Stimulated activated naive CD8-positive, alpha-beta T cell treated with anti-CD3 and anti-CD28 coated beads, Interleukin-15, Interleukin-2, amounts not matched to agents 100 ng/mL and 50 ng/mL, for 24 hours (primary cell): ENCODE results near the gene ABT1.
"Not testable (repeated sequence)": the region's sequence is repeated elsewhere in the genome, so short reads cannot be mapped to it uniquely, and the experiment has no call there.

ENCODE experiments used
- H3K27ac Mint-ChIP-seq: one replicate; pipeline ENCODE4 v1.8.0; 2021; ENCODE audit warnings: mild to moderate bottlenecking, mixed read lengths
- H3K27me3 Mint-ChIP-seq: one replicate; pipeline ENCODE4 v1.8.0; 2021; ENCODE audit warnings: mixed read lengths
- H3K36me3 Mint-ChIP-seq: one replicate; pipeline ENCODE4 v1.8.0; 2021; ENCODE audit warnings: low read depth, mixed read lengths
- H3K4me1 Mint-ChIP-seq: one replicate; pipeline ENCODE4 v1.8.0; 2021; ENCODE audit warnings: low read depth, mixed read lengths
- H3K4me3 Mint-ChIP-seq: one replicate; pipeline ENCODE4 v1.8.0; 2021; ENCODE audit warnings: mild to moderate bottlenecking, mixed read lengths
- H3K9me3 Mint-ChIP-seq: one replicate; pipeline ENCODE4 v1.8.0; 2021; ENCODE audit warnings: mixed read lengths

The ABT1 gene

DNA sequence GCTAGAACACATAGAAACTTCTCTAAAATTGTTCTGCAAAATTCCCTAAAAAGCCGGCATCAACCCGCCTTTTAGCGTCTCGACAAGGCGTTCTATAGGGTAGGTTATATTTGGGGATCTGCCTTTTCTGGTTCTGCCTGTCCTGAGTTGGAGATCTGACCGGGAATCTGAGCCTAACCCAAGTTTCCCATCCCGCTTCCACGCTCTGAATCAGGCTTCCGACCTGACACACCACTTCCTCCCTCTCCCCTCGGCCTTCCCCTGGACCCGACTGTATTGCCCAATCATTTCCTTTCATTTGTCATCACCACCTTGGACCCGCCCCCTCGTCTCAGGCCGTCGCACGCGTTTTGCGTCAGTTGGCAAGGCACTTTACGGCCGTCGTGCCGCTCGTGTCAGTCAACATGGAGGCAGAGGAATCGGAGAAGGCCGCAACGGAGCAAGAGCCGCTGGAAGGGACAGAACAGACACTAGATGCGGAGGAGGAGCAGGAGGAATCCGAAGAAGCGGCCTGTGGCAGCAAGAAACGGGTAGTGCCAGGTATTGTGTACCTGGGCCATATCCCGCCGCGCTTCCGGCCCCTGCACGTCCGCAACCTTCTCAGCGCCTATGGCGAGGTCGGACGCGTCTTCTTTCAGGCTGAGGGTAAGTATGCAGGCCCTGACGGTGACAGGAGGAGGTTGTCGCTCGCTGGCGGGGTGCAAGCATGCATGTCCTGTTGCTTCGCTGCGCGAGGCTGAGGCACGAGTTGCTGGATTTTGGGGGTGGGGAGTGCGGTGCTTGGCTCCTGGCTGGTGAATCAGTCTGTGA, at the start of gene ABT1:
Gene ABT1 (plus strand): TSS at position 375 of the 810 bp plus-strand sequence. CDS start 30 bp downstream, at position 405.
- H3K4me1 Mint-ChIP-seq = peaks cover 39% of the 10 kb centered on the region
- H3K27me3 Mint-ChIP-seq = peaks cover 25% of the 10 kb centered on the region
- H3K4me3 Mint-ChIP-seq = no peak within 1 kb of the TSS
- H3K36me3 Mint-ChIP-seq = peaks cover 30% of the 10 kb centered on the region
- H3K27ac Mint-ChIP-seq = no peak within 1 kb of the TSS
- no peaks in the 10 kb centered on the region for H3K9me3 Mint-ChIP-seq

GRCh38 chr6:26547363-26547762, 49.4 kb upstream of the ABT1 start:
- peaks cover 30% of the 10 kb centered on the region for H3K4me1 Mint-ChIP-seq
- H3K36me3 Mint-ChIP-seq = peaks cover 44% of the 10 kb centered on the region

DNA sequence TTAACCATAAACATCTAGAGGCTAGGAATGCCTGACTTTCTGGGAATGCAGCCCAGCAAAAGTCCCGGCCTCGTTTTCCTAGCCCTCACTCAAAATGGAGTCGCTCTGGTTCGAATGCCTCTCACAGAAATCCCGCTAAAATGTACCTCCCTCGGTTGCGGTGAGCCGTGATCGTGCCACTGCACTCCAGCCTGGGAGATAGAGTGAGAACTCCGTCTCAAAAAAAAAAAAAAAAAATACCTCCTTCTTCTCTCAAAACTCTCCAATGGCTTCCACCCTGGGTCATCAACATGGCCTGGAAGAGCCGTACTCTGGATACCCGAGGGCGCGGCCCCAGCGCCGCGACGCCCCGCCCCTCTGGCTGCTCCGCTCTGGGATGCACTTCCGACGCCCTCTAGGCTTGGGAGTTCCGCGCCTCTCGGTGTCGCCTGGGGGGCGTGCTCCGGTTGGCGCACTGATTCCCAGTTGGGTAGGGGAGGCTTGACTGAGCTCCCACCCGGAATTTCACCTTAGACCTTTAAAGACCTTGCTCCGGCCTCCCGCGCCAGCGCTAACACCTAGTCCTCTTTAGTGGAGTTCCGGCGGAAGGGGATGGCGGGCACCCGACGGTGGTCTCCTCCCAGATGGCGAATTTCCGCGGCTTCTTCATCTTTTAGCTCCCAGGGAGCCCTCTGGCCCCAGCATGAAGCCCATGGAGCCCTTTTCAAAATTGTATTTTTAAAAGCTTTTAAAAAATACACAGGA, 46.3 kb upstream of the ABT1 start:
- Mint-ChIP-seq H3K4me1 (peaks cover 17% of the 10 kb centered on the region), H3K27me3 (no peaks in the 10 kb centered on the region), H3K36me3 (peaks cover 16% of the 10 kb centered on the region), H3K4me3 (peak overlapping the region; percentile 90), H3K27ac (peak overlapping the region; percentile 69), H3K9me3 (no peaks in the 10 kb centered on the region)

More at GRCh38 chr6:26547363-26547762, 49.4 kb upstream of the ABT1 start:
- H3K4me3 Mint-ChIP-seq, H3K9me3 Mint-ChIP-seq, H3K27ac Mint-ChIP-seq, H3K27me3 Mint-ChIP-seq: not testable (repeated sequence)

DNA sequence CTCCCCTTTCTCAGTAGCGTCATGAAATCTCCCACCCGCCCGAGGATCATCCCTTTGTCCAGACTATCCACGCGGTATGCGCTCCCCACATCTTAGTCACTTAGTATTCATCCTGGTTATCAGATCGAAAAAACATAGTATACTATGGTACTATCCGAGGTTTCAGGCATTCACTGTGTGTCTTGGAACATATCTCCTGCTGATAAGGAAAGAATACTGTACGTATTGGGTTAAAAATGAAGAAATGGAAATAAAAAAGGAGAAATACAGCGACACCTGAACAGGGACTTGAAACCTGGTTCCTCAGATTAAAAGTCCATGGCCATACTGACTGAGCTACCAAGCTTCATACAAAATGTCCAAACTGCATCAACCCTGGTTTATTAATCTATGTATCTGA, 44.5 kb upstream of the ABT1 start:
- no peak overlapping the region for H3K4me3 Mint-ChIP-seq
- H3K27ac Mint-ChIP-seq = no peak overlapping the region
- H3K9me3 Mint-ChIP-seq = no peaks in the 10 kb centered on the region
- peaks cover 33% of the 10 kb centered on the region for H3K4me1 Mint-ChIP-seq
- H3K36me3 Mint-ChIP-seq = no peaks in the 10 kb centered on the region
- H3K27me3 Mint-ChIP-seq = no peaks in the 10 kb centered on the region

GRCh38 chr6:26552640-26553188, 44.0 kb upstream of the ABT1 start:
- H3K36me3 Mint-ChIP-seq = no peaks in the 10 kb centered on the region
- no peaks in the 10 kb centered on the region for H3K27me3 Mint-ChIP-seq
- no peak overlapping the region for H3K27ac Mint-ChIP-seq
- H3K4me1 Mint-ChIP-seq = peaks cover 33% of the 10 kb centered on the region
- H3K9me3 Mint-ChIP-seq = no peaks in the 10 kb centered on the region
- H3K4me3 Mint-ChIP-seq = no peak overlapping the region

- Mint-ChIP-seq H3K27ac (no peak overlapping the region), H3K4me3 (no peak overlapping the region), H3K27me3 (no peaks in the 10 kb centered on the region), H3K36me3 (no peaks in the 10 kb centered on the region), H3K4me1 (peaks cover 33% of the 10 kb centered on the region), H3K9me3 (no peaks in the 10 kb centered on the region)
Measured at GRCh38 chr6:26553264-26553634, 43.5 kb upstream of the ABT1 start.

DNA sequence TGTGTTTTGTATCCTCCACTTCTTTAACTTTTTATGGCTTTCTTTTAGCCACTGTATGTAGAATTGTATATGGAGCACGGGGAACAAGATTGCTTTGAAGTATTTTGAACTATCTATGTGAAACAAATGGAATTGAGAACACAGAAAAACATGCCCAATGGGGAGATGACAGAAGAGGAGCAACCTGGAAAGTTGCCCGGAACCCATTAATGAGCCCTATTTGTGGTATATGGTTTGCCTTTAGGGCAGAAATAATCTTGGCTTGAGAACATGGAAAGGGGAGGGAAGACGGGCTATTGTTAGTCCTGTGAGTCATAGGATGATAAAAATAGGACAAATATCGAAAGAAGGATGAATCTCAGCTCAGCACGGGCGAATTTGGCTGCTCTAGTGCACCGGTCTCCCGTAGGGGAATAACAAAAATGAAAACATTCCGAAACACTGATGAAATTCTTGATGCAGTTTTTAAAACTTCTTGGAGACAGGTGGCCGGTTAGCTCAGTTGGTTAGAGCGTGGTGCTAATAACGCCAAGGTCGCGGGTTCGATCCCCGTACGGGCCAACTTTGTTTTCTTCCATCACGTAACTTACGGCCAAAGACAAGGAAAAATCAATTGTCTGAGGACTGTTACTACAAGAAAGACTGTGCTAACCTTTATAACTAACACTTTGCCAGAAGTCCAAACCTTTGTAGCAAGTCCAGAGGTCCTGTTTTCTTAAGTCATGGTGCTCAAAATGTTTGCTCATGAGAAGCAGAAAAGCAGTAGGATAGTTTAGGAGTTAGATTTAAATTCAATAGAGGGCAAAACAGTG, 42.9 kb upstream of the ABT1 start:
- Mint-ChIP-seq H3K36me3 (no peaks in the 10 kb centered on the region), H3K9me3 (no peaks in the 10 kb centered on the region), H3K27me3 (no peaks in the 10 kb centered on the region), H3K4me3 (no peak overlapping the region), H3K27ac (no peak overlapping the region), H3K4me1 (peaks cover 33% of the 10 kb centered on the region)

DNA sequence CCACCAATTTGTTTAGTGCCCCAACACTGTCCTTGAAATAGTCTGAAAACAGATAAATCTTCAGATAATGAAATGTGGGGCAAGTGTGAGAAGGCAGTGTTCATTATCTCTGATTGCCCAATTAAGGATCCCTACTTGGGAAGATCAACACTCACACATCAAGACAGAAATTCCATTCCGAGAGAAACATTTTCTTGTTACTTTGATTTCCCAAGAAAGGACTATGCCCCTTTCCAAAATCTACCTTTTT, 42.4 kb upstream of the ABT1 start:
- no peak overlapping the region for H3K27ac Mint-ChIP-seq
- no peaks in the 10 kb centered on the region for H3K27me3 Mint-ChIP-seq
- H3K4me3 Mint-ChIP-seq = no peak overlapping the region
- no peaks in the 10 kb centered on the region for H3K36me3 Mint-ChIP-seq
- H3K4me1 Mint-ChIP-seq = peaks cover 30% of the 10 kb centered on the region
- no peaks in the 10 kb centered on the region for H3K9me3 Mint-ChIP-seq

DNA sequence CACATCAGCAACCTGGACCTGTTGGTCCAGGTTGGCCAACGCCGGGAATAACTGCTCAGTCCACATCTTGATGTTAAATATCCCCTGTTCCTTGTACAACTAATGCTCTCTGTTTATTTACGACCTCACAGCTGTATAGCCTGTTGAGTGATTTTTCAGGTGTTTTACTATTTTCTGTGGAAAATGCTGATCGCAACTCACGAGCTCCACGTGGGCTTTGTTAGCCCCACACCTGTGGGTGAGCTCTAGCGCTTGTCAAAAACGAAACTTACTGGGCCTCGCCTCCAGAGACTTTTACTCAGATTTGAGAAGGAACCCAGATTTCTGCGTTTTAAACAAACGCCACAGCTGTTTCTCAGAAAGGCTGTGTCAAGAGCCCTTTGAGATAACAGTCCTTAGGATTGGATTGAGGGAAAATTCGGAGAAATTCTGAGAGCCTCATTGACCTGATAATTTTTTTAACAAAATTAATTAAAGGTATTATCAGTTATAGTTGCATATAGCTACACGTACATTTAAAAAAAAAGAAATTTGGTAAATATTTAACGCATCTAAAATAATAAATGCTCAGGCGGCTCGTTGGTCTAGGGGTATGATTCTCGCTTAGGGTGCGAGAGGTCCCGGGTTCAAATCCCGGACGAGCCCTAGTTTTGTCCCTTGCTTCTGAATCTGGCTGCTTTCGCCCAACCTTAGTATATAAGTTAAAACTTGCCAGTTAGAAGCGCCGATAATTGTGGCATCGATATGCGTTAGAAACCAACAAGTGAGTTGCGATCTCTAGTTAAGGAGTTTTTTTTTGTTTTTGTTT, 41.9 kb upstream of the ABT1 start:
- Mint-ChIP-seq H3K4me1 (peaks cover 25% of the 10 kb centered on the region), H3K27ac (no peak overlapping the region), H3K4me3 (no peak overlapping the region), H3K27me3 (no peaks in the 10 kb centered on the region), H3K9me3 (no peaks in the 10 kb centered on the region), H3K36me3 (no peaks in the 10 kb centered on the region)

DNA sequence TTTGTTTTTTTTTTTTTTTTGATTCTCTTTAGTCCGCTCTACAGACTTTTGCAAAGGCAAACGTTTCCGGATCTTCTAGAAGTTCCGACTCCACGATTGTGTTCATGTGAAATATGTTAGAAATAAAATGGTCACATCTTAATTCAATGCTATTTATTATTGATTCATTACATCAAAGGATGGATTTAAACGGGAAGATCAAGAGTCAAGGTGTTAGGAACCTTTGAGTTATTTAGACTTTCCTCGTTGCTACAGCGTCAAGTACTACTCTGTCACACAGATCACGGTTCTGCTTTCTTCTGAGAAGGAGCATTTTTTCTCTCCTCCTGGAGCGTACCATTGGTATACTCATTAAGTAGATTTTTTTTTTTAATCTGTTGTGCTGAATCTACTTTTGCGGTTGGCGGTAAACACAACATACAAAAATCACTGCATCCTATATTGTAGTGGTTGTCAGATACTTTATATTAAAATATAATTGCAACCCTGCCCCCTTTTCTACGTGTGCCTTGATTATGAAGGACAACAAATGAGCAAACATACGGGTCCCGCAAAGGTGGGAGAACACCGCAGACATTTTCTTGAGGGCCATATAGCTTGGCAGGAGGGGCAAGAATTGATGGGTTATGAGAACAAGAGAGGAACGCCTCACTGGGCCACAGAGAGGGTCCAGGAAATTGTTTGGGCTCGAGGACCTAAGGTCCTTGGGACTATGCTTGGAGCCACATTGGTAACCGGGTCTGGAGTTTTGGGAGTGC, 41.1 kb upstream of the ABT1 start:
- Mint-ChIP-seq H3K4me3 (peak overlapping the region; percentile 73), H3K27ac (no peak overlapping the region), H3K36me3 (no peaks in the 10 kb centered on the region), H3K27me3 (no peaks in the 10 kb centered on the region), H3K9me3 (no peaks in the 10 kb centered on the region), H3K4me1 (peaks cover 19% of the 10 kb centered on the region)

DNA sequence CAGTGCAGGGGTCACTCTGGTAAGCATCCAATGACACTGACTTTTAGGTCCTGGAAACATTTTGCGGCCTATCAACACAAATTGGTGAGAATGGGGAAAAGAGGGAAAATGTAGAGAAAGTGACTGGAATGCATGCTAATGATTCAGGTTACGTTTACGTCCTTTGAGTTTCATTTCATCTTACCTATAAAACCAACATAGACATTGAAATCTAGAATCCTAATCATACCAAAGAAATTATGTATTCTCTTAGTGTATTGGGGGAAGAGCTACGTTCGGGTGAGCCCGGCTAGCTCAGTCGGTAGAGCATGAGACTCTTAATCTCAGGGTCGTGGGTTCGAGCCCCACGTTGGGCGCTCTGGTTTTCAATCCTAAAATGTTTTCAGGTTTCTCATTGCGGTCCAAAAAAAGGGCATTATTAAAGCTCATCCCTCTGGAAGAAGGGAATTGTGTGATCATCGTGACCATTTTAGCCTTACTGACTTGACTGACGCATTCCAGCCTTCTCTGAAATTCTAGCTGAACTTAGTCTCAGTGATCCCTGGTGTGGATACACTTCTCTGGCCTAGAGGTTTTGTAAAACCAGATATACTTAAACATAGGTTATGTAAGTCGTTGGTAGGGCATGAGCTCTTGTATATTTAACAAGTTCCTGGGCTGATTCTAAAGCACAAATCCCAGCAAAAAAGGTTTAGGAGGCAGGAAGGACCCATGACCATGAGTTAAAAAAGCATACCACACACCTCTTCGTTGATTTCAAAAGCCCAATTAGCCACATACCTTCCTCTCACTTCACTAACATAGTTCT, 40.3 kb upstream of the ABT1 start:
- H3K9me3 Mint-ChIP-seq = no peaks in the 10 kb centered on the region
- peak overlapping the region; percentile 88 for H3K27ac Mint-ChIP-seq
- no peaks in the 10 kb centered on the region for H3K36me3 Mint-ChIP-seq
- H3K4me3 Mint-ChIP-seq = peak overlapping the region; percentile 73
- H3K27me3 Mint-ChIP-seq = no peaks in the 10 kb centered on the region
- peaks cover 19% of the 10 kb centered on the region for H3K4me1 Mint-ChIP-seq

DNA sequence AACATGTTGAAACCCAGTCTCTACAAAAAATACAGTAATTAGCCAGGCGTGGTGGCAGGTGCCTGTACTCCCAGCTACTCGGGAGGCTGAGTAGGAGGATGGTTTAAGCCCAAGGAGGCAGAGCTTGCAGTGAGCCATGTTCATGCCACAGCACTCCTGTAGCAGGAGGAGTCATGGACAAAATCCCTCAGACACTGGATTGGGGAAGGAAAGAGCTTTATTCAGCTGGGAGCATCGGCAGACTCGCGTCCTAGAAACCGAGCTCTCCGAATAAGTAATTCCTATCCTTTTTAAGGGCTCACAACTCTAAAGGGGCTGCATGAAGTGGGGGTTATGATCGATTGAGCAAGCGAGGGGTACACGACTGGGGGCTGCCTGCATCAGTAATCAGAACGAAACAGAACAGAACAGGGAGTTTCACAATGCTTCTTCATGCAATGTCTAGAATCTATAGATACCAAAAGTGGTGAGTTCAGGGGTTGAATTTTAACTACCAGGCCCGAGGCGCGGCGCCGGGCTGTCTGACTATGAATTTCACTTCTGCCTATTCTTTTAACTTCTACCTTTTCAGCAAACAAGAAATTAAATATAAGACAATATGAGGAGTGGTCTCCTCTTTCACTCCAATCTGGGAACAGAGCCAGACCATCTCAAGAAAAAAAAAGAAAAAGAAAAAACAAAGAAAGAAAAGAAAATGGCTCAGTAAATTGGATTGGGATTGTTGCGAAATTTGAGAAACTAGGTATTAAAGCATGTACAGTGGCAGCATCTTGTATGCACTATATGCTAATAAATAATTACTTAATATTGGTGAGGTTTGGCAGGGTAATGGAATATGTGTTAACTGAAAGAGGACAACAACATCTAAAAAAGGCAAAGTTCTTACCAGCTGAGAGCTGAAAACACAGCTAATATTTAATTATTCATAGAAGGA, 35.0 kb upstream of the ABT1 start:
- no peak overlapping the region for H3K4me3 Mint-ChIP-seq
- no peak overlapping the region for H3K27ac Mint-ChIP-seq

More for the DNA sequence above, 35.0 kb upstream of the ABT1 start:
- Mint-ChIP-seq H3K27me3 (no peaks in the 10 kb centered on the region), H3K4me1 (peaks cover 3% of the 10 kb centered on the region), H3K9me3 (no peaks in the 10 kb centered on the region), H3K36me3 (no peaks in the 10 kb centered on the region)
